ENCODE measurements around the gene PLVAP. TPM values are rescaled to one million over a fixed set of nuclear protein-coding genes. Genes with fewer than 3 reads are reported as not detected.

Gene PLVAP
- total RNA-seq (10 to 100 TPM in 4 of 5 donors, 1 to 10 TPM in 1; 5.8 to 62.2 (median 25.0) TPM), polyA plus RNA-seq (10 to 100 TPM; 34.5 to 95.1 (median 48.6) TPM)
- long read RNA-seq, donor 1, transcript PLVAP-201 (6 exons, 2,305 nt) = major isoform, 9 of 9 reads
- long read RNA-seq, donor 1, partial matches to known transcripts = 0 of 9 reads
- long read RNA-seq, donor 1, other reads (novel, unspliced or antisense) = 0 of 9 reads
- long read RNA-seq, donor 2, transcript PLVAP-201 (6 exons, 2,305 nt) = major isoform, 13 of 18 reads
- long read RNA-seq, donor 2, partial matches to known transcripts = 5 of 18 reads
- long read RNA-seq, donor 2, other reads (novel, unspliced or antisense) = 0 of 18 reads
- long read RNA-seq, donor 3, transcript PLVAP-201 (6 exons, 2,305 nt) = major isoform, 13 of 19 reads
- long read RNA-seq, donor 3, partial matches to known transcripts = 6 of 19 reads
- long read RNA-seq, donor 3, other reads (novel, unspliced or antisense) = 0 of 19 reads
- long read RNA-seq, donor 4, partial matches to known transcripts = 0 of 3 reads
- long read RNA-seq, donor 4, other reads (novel, unspliced or antisense) = 0 of 3 reads
- long read RNA-seq, donor 5, transcript PLVAP-201 (6 exons, 2,305 nt) = major isoform, 8 of 41 reads
- long read RNA-seq, donor 5, partial matches to known transcripts = 33 of 41 reads
- long read RNA-seq, donor 5, other reads (novel, unspliced or antisense) = 0 of 41 reads
- long read RNA-seq, donor 6, transcript PLVAP-201 (6 exons, 2,305 nt) = major isoform, 33 of 69 reads
- long read RNA-seq, donor 6, partial matches to known transcripts = 36 of 69 reads
- long read RNA-seq, donor 6, other reads (novel, unspliced or antisense) = 0 of 69 reads
- long read RNA-seq, donor 7, transcript PLVAP-201 (6 exons, 2,305 nt) = major isoform, 11 of 56 reads
- long read RNA-seq, donor 7, partial matches to known transcripts = 45 of 56 reads
- long read RNA-seq, donor 7, other reads (novel, unspliced or antisense) = 0 of 56 reads
- long read RNA-seq, donor 8, transcript PLVAP-201 (6 exons, 2,305 nt) = major isoform, 6 of 42 reads
- long read RNA-seq, donor 8, partial matches to known transcripts = 36 of 42 reads
- long read RNA-seq, donor 8, other reads (novel, unspliced or antisense) = 0 of 42 reads
- long read RNA-seq, donor 9, transcript PLVAP-201 (6 exons, 2,305 nt) = major isoform, 13 of 47 reads
- long read RNA-seq, donor 9, partial matches to known transcripts = 34 of 47 reads
- long read RNA-seq, donor 9, other reads (novel, unspliced or antisense) = 0 of 47 reads
- long read RNA-seq, donor 10, transcript PLVAP-201 (6 exons, 2,305 nt) = major isoform, 7 of 7 reads
- long read RNA-seq, donor 10, partial matches to known transcripts = 0 of 7 reads
- long read RNA-seq, donor 10, other reads (novel, unspliced or antisense) = 0 of 7 reads

GRCh38 chr19:17376935-17377600, at the start of gene PLVAP:
Gene PLVAP, minus strand, starts transcription at chr19:17377342. Its CDS starts 54 bp downstream, at chr19:17377288.
- intact Hi-C loops (cut with DNase I; ENCODE audit: low total_unique reads) = no loop called here
- H3K4me3 ChIP-seq = peak within 1 kb of the TSS; percentile 24 to 35 (median 28)
- H3K9me3 ChIP-seq = no peaks in the 10 kb centered on the region
- peak within 1 kb of the TSS in 4 of 5 donors; percentile 1 to 58 (median 26) for H3K27ac ChIP-seq
- H3K4me1 ChIP-seq = peaks cover 0 to 6% (median 3%) of the 10 kb centered on the region in 4 donors
- 37 to 48% (median 40%) methylated on average over 31 to 39 of the region's 39 CpGs for WGBS, 5 donors
- H3K36me3 ChIP-seq = no peaks in the 10 kb centered on the region
- peak in 2 of 3 donors; percentile 48 to 57 for TF ChIP-seq POLR2AphosphoS5 (IDR thresholded peaks at IDR 0.05)
- no peak for TF ChIP-seq EP300 (IDR thresholded peaks at IDR 0.05)
- peak in 1 of 2 donors; percentile 70 for DNase-seq
- H3K27me3 ChIP-seq = peaks cover 0 to 34% (median 5%) of the 10 kb centered on the region in 3 donors

- H3K9me3 ChIP-seq = no peaks in the 10 kb centered on the region
- no peak overlapping the region for H3K27ac ChIP-seq
- TF ChIP-seq CTCF (IDR thresholded peaks at IDR 0.05) (peak in 1 of 7 experiments; percentile 23), EP300 (IDR thresholded peaks at IDR 0.05) (no peak)
- DNase-seq = peak in 1 of 2 donors; percentile 85
- H3K27me3 ChIP-seq = no peaks in the 10 kb centered on the region
- peaks cover 0 to 24% (median 21%) of the 10 kb centered on the region in 4 donors for H3K36me3 ChIP-seq
- 27 to 40% (median 29%) methylated on average over 16 to 27 of the region's 27 CpGs for WGBS, 5 donors
- intact Hi-C loops (cut with DNase I; ENCODE audit: low total_unique reads) = no loop called here
- no peak overlapping the region for H3K4me3 ChIP-seq
- H3K4me1 ChIP-seq = peaks cover 8 to 20% (median 12%) of the 10 kb centered on the region in 4 donors
Observed at GRCh38 chr19:17424743-17425365, 47.7 kb upstream of the PLVAP start.

- no peak overlapping the region for H3K4me3 ChIP-seq
- peaks cover 0 to 24% (median 21%) of the 10 kb centered on the region in 4 donors for H3K36me3 ChIP-seq
- H3K9me3 ChIP-seq = no peaks in the 10 kb centered on the region
- TF ChIP-seq EP300 (IDR thresholded peaks at IDR 0.05) = no peak
- no peak for TF ChIP-seq CTCF (IDR thresholded peaks at IDR 0.05)
- TF ChIP-seq POLR2A (IDR thresholded peaks at IDR 0.05) = no peak
- TF ChIP-seq POLR2AphosphoS5 (IDR thresholded peaks at IDR 0.05) = no peak
- H3K27ac ChIP-seq = no peak overlapping the region
- H3K27me3 ChIP-seq = no peaks in the 10 kb centered on the region
- intact Hi-C loops (cut with DNase I; ENCODE audit: low total_unique reads) = no loop called here
- WGBS, 5 donors = 88 to 95% (median 93%) methylated on average over 17 to 20 of the region's 20 CpGs
- H3K4me1 ChIP-seq = peaks cover 8 to 29% (median 19%) of the 10 kb centered on the region in 4 donors
- no peak for DNase-seq
Observed at GRCh38 chr19:17423429-17424208, 46.5 kb upstream of the PLVAP start.

All from stomach (tissue), 19 donors.